HCT116 (cell line): ENCODE data around the gene C6orf62. TPM values are rescaled to one million over a fixed set of nuclear protein-coding genes. Genes with fewer than 3 reads are reported as not detected.
"Not testable (repeated sequence)": the region's sequence is repeated elsewhere in the genome, so short reads cannot be mapped to it uniquely, and the experiment has no call there.

ENCODE experiments used
- ATAC-seq: fragments of 200-7000 bp; cut with Tn5 transposase; 2 replicates; pipeline ENCODE4 v1.9.1; 2020; ENCODE audit warnings: mild to moderate bottlenecking, moderate library complexity
- BruUV-seq: library from RNA; stranded (reverse); fragments of 400-500 nt; replicated peaks from 2 replicates; lab custom pipeline; 2021; lab: Mats Ljungman, UMichigan
- CTCF ChIA-PET: fragments of 300-600 bp; sonication (Branson Sonifier 250); formaldehyde crosslinking; loops from one replicate; lab custom pipeline; 2021; ENCODE audit warnings: antibody characterized with exemption; lab: Charles Lee
- POLR2A ChIA-PET: fragments of 300-600, 350-600 bp; sonication (Branson Sonifier 250); formaldehyde crosslinking; loops from one replicate; lab custom pipeline; 2021; ENCODE audit warnings: antibody characterized with exemption; lab: Charles Lee
- RAD21 ChIA-PET, 2 experiments: fragments of 300-600 bp; sonication (Branson Sonifier 250); formaldehyde crosslinking; loops; one replicate each; lab custom pipeline; 2023; ENCODE audit warnings: low total read pairs in 2 of 2; ENCODE audit not compliant: uncharacterized antibody in 2 of 2, unreplicated experiment in 2 of 2, low non-redundant PET in 1 of 2; lab: Charles Lee
- DNase-seq: peaks from one replicate; pipeline ENCODE4 v3.0.0-alpha.2; 2010; ENCODE audit warnings: low read depth, low spot score
- H2AFZ ChIP-seq: fragments of 200-600 bp; shearing (Covaris generic), sonication (generic); 2 replicates; pipeline ENCODE4 v1.6.1; 2017; ENCODE audit warnings: low read depth, mixed run types, mixed read lengths, antibody characterized with exemption, low read length; ENCODE audit not compliant: poor library complexity, severe bottlenecking
- H3K27ac ChIP-seq: 2 replicates; pipeline ENCODE4 v1.5.1; 2012; ENCODE audit warnings: low read depth, low read length
- H3K27me3 ChIP-seq: fragments of 200-600 bp; sonication (generic); 2 replicates; pipeline ENCODE4 v1.6.1; 2016; ENCODE audit warnings: mixed run types, low read length, mixed read lengths; ENCODE audit not compliant: insufficient read depth
- H3K36me3 ChIP-seq, 2 experiments: fragments of 200-500 bp in 1 of 2; fragments of 200-600 bp in 1 of 2; sonication (Bioruptor generic) in 1 of 2; sonication (generic) in 1 of 2; 2 replicates each; pipeline versions ENCODE4 v1.5.1 to v1.6.1; 2014 to 2016; ENCODE audit warnings: low read length in 2 of 2, inconsistent platforms in 1 of 2, mixed read lengths in 1 of 2, mixed run types in 1 of 2; ENCODE audit not compliant: insufficient read depth in 2 of 2, control insufficient read depth in 1 of 2
- H3K4me1 ChIP-seq, 2 experiments: fragments of 200-600 bp in 1 of 2; sonication (generic) in 1 of 2; 2 replicates each; pipeline versions ENCODE4 v1.5.1 to v1.6.1; 2012 to 2017; ENCODE audit warnings: low read length in 2 of 2, inconsistent platforms in 1 of 2, mild to moderate bottlenecking in 1 of 2, mixed read lengths in 1 of 2, mixed run types in 1 of 2, moderate library complexity in 1 of 2; ENCODE audit not compliant: insufficient read depth in 2 of 2, control insufficient read depth in 1 of 2
- H3K4me2 ChIP-seq: fragments of 200-600 bp; sonication (generic); 2 replicates; pipeline ENCODE4 v1.6.1; 2017; ENCODE audit warnings: mixed run types, low read length, mixed read lengths
- H3K4me3 ChIP-seq, 2 experiments: fragments of 200-600 bp in 1 of 2; sonication (generic) in 1 of 2; replicated peaks in 1 of 2; 2 replicates each; pipeline ENCODE4 v1.5.1; 2011 to 2016; ENCODE audit warnings: low read length in 2 of 2, control low read depth in 1 of 2, low read depth in 1 of 2, mild to moderate bottlenecking in 1 of 2, mixed read lengths in 1 of 2, mixed run types in 1 of 2
- H3K79me2 ChIP-seq: fragments of 200-600 bp; sonication (generic); 2 replicates; pipeline ENCODE4 v1.6.1; 2017; ENCODE audit warnings: mild to moderate bottlenecking, mixed run types, low read length, moderate library complexity, mixed read lengths; ENCODE audit not compliant: insufficient read depth
- H3K9ac ChIP-seq: fragments of 200-600 bp; sonication (generic); 2 replicates; pipeline ENCODE4 v1.6.1; 2016; ENCODE audit warnings: low read length, mixed read lengths
- H3K9me2 ChIP-seq: fragments of 200-600 bp; sonication (generic), shearing (Covaris generic); 2 replicates; pipeline ENCODE4 v1.6.1; 2017; ENCODE audit warnings: mixed run types, mild to moderate bottlenecking, moderate library complexity; ENCODE audit not compliant: insufficient read depth
- H3K9me3 ChIP-seq, 2 experiments: fragments of 200-500 bp in 1 of 2; fragments of 200-600 bp in 1 of 2; sonication (Bioruptor generic) in 1 of 2; sonication (generic) in 1 of 2; 2 replicates each; pipeline ENCODE4 v1.6.1; 2014 to 2017; ENCODE audit warnings: low read length in 2 of 2, mixed read lengths in 2 of 2, inconsistent platforms in 1 of 2, low read depth in 1 of 2, mild to moderate bottlenecking in 1 of 2, mixed run types in 1 of 2, moderate library complexity in 1 of 2; ENCODE audit not compliant: control insufficient read depth in 1 of 2, insufficient read depth in 1 of 2
- H4K20me1 ChIP-seq: fragments of 200-600 bp; sonication (generic), shearing (Covaris generic); 2 replicates; pipeline ENCODE4 v1.6.1; 2017; ENCODE audit warnings: mixed run types, mild to moderate bottlenecking, moderate library complexity; ENCODE audit not compliant: insufficient read depth
- EZH2 ChIP-seq: fragments of 200-600 bp; sonication (generic); IDR thresholded peaks from 2 replicates; pipeline ENCODE4 v1.6.1; 2017; ENCODE audit warnings: antibody characterized with exemption, mixed run types
- EZH2phosphoT487 ChIP-seq: fragments of 200-600 bp; IDR thresholded peaks from 2 replicates; pipeline ENCODE4 v1.6.1; 2018; ENCODE audit warnings: antibody characterized with exemption, borderline replicate concordance
- POLR2A ChIP-seq: IDR thresholded peaks from 2 replicates; pipeline ENCODE4 v1.7.0; 2011; ENCODE audit warnings: borderline replicate concordance; ENCODE audit not compliant: insufficient read depth, insufficient read length; ENCODE audit errors: extremely low read depth
- POLR2AphosphoS5 ChIP-seq: IDR thresholded peaks from 2 replicates; pipeline ENCODE4 v1.6.1; 2011; ENCODE audit warnings: mild to moderate bottlenecking, low read depth, low read length, moderate library complexity
- REST ChIP-seq: IDR thresholded peaks from 2 replicates; pipeline ENCODE4 v1.6.1; 2012; ENCODE audit warnings: low read depth
- SRF ChIP-seq: IDR thresholded peaks from 2 replicates; pipeline ENCODE4 v1.6.1; 2012; ENCODE audit warnings: low read depth
- YY1 ChIP-seq: IDR thresholded peaks from 2 replicates; pipeline ENCODE4 v1.6.1; 2011; ENCODE audit warnings: low read length, low read depth, moderate library complexity, mild to moderate bottlenecking; ENCODE audit not compliant: insufficient replicate concordance; ENCODE audit errors: extremely low read depth
- ZBTB33 ChIP-seq: IDR thresholded peaks from 2 replicates; pipeline ENCODE4 v1.6.1; 2011; ENCODE audit warnings: mild to moderate bottlenecking, low read length, moderate library complexity; ENCODE audit not compliant: insufficient replicate concordance; ENCODE audit errors: extremely low read depth
- intact Hi-C: fragments of 100-400 bp; cut with micrococcal nuclease; formaldehyde crosslinking; loops from 2 replicates; pipeline ENCODE4 v1.10.0; 2022
- total RNA-seq: library from RNA; stranded (reverse); gene quantifications from one replicate; pipeline ENCODE4 v1.2.1, GENCODE V29; 2021; ENCODE audit not compliant: unreplicated experiment

Gene C6orf62
- total RNA-seq, 1 experiment from 2014 or later: 103 TPM

GRCh38 chr6:24752503-24752902, 33.5 kb upstream of the C6orf62 start (continued):
- TF ChIP-seq REST (no peak), EZH2 (no peak), POLR2AphosphoS5 (no peak), SRF (no peak), YY1 (no peak), POLR2A (no peak), ZBTB33 (no peak), EZH2phosphoT487 (no peak)
- TF ChIP-seq, all 23 proteins: peak for 0

GRCh38 chr6:24750878-24751277, 31.9 kb upstream of the C6orf62 start:
- CTCF ChIA-PET: not testable (repeated sequence)

More at GRCh38 chr6:24750878-24751277, 31.9 kb upstream of the C6orf62 start:
- POLR2A ChIA-PET, H2AFZ ChIP-seq, H3K9me2 ChIP-seq, H3K36me3 ChIP-seq, H3K4me2 ChIP-seq, RAD21 ChIA-PET, intact Hi-C loops, H3K4me1 ChIP-seq, H3K4me3 ChIP-seq, DNase-seq, H3K27ac ChIP-seq, H3K79me2 ChIP-seq, H3K9ac ChIP-seq, BruUV-seq, ATAC-seq, H3K9me3 ChIP-seq, H3K27me3 ChIP-seq, H4K20me1 ChIP-seq: not testable (repeated sequence)
